HepG2 (cell line): ENCODE results near the gene NOTUM. TPM values are rescaled to one million over a fixed set of nuclear protein-coding genes. Genes with fewer than 3 reads are reported as not detected.
A peak's percentile ranks its signal among the peaks of the same experiment; 100 is the strongest.

Experiments
- ASH2L ChIP-seq: fragments of 300-600, 200-600 bp; sonication (generic); IDR thresholded peaks from 2 replicates; pipeline ENCODE4 v1.7.0; 2017; ENCODE audit warnings: low read depth, mild to moderate bottlenecking, moderate library complexity, mixed read lengths, low read length; ENCODE audit not compliant: insufficient read length
- ATF2 ChIP-seq: sonication (generic); formaldehyde crosslinking; IDR thresholded peaks from 2 replicates; pipeline ENCODE4 v1.4.0; 2020; ENCODE audit warnings: missing genetic modification reagents
- GATA4 ChIP-seq: sonication (generic); IDR thresholded peaks from 2 replicates; pipeline ENCODE4 v1.6.1; 2016; ENCODE audit warnings: antibody characterized with exemption, low read depth, borderline replicate concordance
- HBP1 ChIP-seq: IDR thresholded peaks from 2 replicates; pipeline ENCODE4 v1.6.1; 2016; ENCODE audit warnings: low read depth, control low read depth
- HMG20B ChIP-seq: conservative IDR thresholded peaks from 2 replicates; pipeline ENCODE4 v1.6.1; 2016; ENCODE audit warnings: missing genetic modification reagents, missing compliant biosample characterization
- KDM5A ChIP-seq: fragments of 200-600 bp; sonication (generic); IDR thresholded peaks from 2 replicates; pipeline ENCODE4 v1.7.0; 2018; ENCODE audit warnings: antibody characterized with exemption, mild to moderate bottlenecking, low read length, borderline replicate concordance
- LRRFIP1 ChIP-seq: sonication (generic); formaldehyde crosslinking; conservative IDR thresholded peaks from 2 replicates; pipeline ENCODE4 v1.4.0; 2020; ENCODE audit warnings: missing genetic modification reagents
- MLXIP ChIP-seq: sonication (generic); formaldehyde crosslinking; IDR thresholded peaks from 2 replicates; pipeline ENCODE4 v1.9.0; 2021; ENCODE audit warnings: missing genetic modification reagents, borderline replicate concordance
- RBAK ChIP-seq: sonication (generic); formaldehyde crosslinking; IDR thresholded peaks from 2 replicates; pipeline ENCODE4 v1.5.1; 2020; ENCODE audit warnings: mild to moderate bottlenecking, missing genetic modification reagents
- RFXAP ChIP-seq: sonication (generic); formaldehyde crosslinking; IDR thresholded peaks from 2 replicates; pipeline ENCODE4 v1.4.0; 2020; ENCODE audit warnings: missing genetic modification reagents, borderline replicate concordance
- SRF ChIP-seq: IDR thresholded peaks from 2 replicates; pipeline ENCODE4 v1.6.1; 2011; ENCODE audit warnings: mild to moderate bottlenecking, low read depth, low read length, moderate library complexity
- TEAD3 ChIP-seq: optimal IDR thresholded peaks from 2 replicates; pipeline ENCODE3; 2016; ENCODE audit warnings: borderline replicate concordance
- THAP11 ChIP-seq: IDR thresholded peaks from 2 replicates; pipeline ENCODE4 v1.6.1; 2016; ENCODE audit warnings: missing biosample characterization, missing genetic modification reagents
- ZKSCAN1 ChIP-seq: fragments of 150-350 bp; IDR thresholded peaks from 2 replicates; pipeline ENCODE4 v1.6.1; 2014; ENCODE audit warnings: low read length
- ZMYM2 ChIP-seq: sonication (generic); formaldehyde crosslinking; IDR thresholded peaks from 2 replicates; pipeline ENCODE4 v1.8.0; 2022; ENCODE audit warnings: mild to moderate bottlenecking, missing genetic modification reagents
- ZNF414 ChIP-seq: sonication (generic); formaldehyde crosslinking; IDR thresholded peaks from 2 replicates; pipeline ENCODE4 v1.5.0; 2020; ENCODE audit warnings: missing genetic modification reagents
- ZNF558 ChIP-seq: sonication (generic); formaldehyde crosslinking; IDR thresholded peaks from 2 replicates; pipeline ENCODE4 v1.9.0; 2022; ENCODE audit warnings: mild to moderate bottlenecking, missing genetic modification reagents, borderline replicate concordance
- ZNF564 ChIP-seq: sonication (generic); formaldehyde crosslinking; IDR thresholded peaks from 2 replicates; pipeline ENCODE4 v1.8.1; 2023; ENCODE audit warnings: mild to moderate bottlenecking, missing genetic modification reagents
- ZNF644 ChIP-seq: IDR thresholded peaks from 2 replicates; pipeline ENCODE4 v1.6.1; 2016; ENCODE audit warnings: low read depth
- polyA plus RNA-seq, 8 experiments: library from polyadenylated mRNA; depleted of rRNA in 3 of 8; stranded (reverse) in 7 of 8; unstranded in 1 of 8; fragments of >200 nt; fragmentation: Illumina TruSeq in 4 of 8; extraction: Trizol in 4 of 8; gene quantifications; 2 replicates each; pipeline versions ENCODE4 v1.2.1 to v1.2.3, GENCODE V29; 2011 to 2016; ENCODE audit warnings: low read depth in 4 of 8, missing spikeins in 1 of 8, mixed read lengths in 1 of 8; ENCODE audit not compliant: insufficient read depth in 1 of 8
- total RNA-seq, 5 experiments: library from RNA; depleted of rRNA; stranded (reverse); fragments of >200 nt; fragmentation: Illumina TruSeq; extraction: Trizol; gene quantifications; 2 replicates each; pipeline ENCODE4 v1.2.3, GENCODE V29; 2016; ENCODE audit warnings: low read depth in 1 of 5

Gene NOTUM
- total and polyA plus RNA-seq, 2 of the 13 experiments (the other 11 are each of a cell fraction or from before 2014, with no cell fraction given): 150 to 160 TPM

- TF ChIP-seq MLXIP (CRISPR knock-in tag) (no peak; the same call in 1 of the 2 replicates), RBAK (CRISPR knock-in tag) (no peak), HMG20B (CRISPR knock-in tag) (no peak), ASH2L (no peak), ZNF414 (CRISPR knock-in tag) (no peak), ZKSCAN1 (no peak), ZNF564 (CRISPR knock-in tag) (peak; percentile 49; the same call in 1 of the 2 replicates), TEAD3 (CRISPR knock-in tag) (no peak), THAP11 (CRISPR knock-in tag) (no peak), ZMYM2 (CRISPR knock-in tag) (no peak), KDM5A (no peak), LRRFIP1 (CRISPR knock-in tag) (no peak), SRF (no peak), ZNF558 (CRISPR knock-in tag) (no peak), ZNF644 (CRISPR knock-in tag) (no peak), GATA4 (0 out of 2 replicates have a peak, but pooled peaks have one; percentile 19), ATF2 (CRISPR knock-in tag) (0 out of 2 replicates have a peak, but pooled peaks have one; percentile 10), HBP1 (no peak), RFXAP (CRISPR knock-in tag) (0 out of 2 replicates have a peak, but pooled peaks have one; percentile 18)
These were observed 58.2 kb downstream of the NOTUM start (continued) for GRCh38 chr17:81902653-81903414.
